Subcutaneous adipose tissue (tissue), 4 donors: ENCODE measurements around the gene MRPS15. TPM values are rescaled to one million over a fixed set of nuclear protein-coding genes. Genes with fewer than 3 reads are reported as not detected.

Source experiments
- total RNA-seq, 4 donors: library from RNA; depleted of rRNA; stranded (reverse); fragments of >200 nt; gene quantifications; one replicate each; pipeline ENCODE4 v1.1.0, GENCODE V29; 2016
- TF ChIP-seq, protein P1 (sequence below): fragments of 450-650 bp; IDR thresholded peaks from one replicate; pipeline ENCODE4 v1.5.1; 2016; ENCODE audit warnings: low read depth, mild to moderate bottlenecking, control low read depth, antibody characterized with exemption, moderate library complexity

Gene MRPS15
- total RNA-seq, 4 donors from 2014 or later, result 64.1 to 91.0 (median 85.1) TPM

DNA sequence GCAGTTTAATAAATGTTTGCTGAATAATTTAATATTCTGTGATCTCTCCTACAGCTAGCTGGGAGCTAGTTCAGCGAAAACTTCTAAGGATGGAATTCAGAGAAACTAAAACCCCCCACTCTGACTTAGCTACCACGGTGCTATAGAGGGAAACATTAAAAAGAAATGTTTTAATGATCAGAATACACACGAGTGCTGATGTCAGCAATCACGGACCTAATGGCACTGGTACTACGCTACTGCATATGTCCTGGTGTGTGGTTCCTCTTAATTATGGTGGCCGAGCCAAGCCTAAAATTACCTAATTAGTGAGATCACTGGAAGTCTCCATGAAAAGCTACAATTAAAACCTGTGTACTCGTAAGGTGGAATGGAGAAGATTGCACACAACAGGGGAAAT is 42.5 kb downstream of the MRPS15 start:
- TF ChIP-seq, protein P1, sequence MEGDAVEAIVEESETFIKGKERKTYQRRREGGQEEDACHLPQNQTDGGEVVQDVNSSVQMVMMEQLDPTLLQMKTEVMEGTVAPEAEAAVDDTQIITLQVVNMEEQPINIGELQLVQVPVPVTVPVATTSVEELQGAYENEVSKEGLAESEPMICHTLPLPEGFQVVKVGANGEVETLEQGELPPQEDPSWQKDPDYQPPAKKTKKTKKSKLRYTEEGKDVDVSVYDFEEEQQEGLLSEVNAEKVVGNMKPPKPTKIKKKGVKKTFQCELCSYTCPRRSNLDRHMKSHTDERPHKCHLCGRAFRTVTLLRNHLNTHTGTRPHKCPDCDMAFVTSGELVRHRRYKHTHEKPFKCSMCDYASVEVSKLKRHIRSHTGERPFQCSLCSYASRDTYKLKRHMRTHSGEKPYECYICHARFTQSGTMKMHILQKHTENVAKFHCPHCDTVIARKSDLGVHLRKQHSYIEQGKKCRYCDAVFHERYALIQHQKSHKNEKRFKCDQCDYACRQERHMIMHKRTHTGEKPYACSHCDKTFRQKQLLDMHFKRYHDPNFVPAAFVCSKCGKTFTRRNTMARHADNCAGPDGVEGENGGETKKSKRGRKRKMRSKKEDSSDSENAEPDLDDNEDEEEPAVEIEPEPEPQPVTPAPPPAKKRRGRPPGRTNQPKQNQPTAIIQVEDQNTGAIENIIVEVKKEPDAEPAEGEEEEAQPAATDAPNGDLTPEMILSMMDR, result no peak

- TF ChIP-seq, protein P1, result no peak
Observed at GRCh38 chr1:36420836-36421317, 43.3 kb downstream of the MRPS15 start.

GRCh38 chr1:36420409-36420808 is 43.8 kb downstream of the MRPS15 start:
- TF ChIP-seq, protein P1, result no peak

GRCh38 chr1:36419569-36419968 is 44.6 kb downstream of the MRPS15 start:
- TF ChIP-seq, protein P1, result no peak

DNA sequence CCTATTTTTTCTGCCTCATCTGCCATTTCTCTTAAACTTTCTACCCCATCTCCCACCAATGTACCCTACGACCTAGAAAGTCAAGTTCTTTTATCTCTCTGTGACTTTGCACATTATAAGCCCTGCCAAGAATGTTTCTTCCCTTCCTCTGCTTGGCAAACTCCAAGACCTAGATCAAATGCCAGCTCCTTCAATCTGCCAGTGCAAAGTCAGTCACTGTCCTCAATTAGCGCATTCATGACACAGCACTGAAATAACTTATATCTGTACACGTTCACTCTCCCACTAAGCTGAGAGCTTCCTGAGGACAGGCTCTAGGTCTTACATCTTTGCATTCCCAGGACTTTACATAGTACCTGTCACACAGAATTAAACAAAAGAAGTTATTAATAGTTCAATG is 45.0 kb downstream of the MRPS15 start:
- TF ChIP-seq, protein P1, result no peak

DNA sequence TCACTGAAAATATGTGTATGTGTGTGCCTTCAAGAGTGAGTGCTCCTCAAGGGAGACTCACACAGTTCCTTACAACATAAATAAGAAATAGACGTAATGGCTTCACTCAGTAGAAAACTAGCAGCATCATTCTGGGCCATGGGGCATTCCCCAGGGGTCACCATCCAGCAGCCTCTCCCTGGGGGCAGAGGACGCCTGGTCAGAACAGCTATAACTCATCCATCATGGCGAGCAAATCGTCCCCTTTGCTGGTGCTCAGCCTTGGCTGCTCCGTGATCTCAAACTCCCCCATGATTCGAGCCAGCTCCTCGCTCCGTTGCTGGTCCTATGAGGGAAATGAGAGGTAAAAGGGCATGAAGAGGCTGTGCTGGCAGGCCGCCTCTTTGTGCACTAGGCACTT is 46.3 kb downstream of the MRPS15 start:
- TF ChIP-seq, protein P1, result no peak

DNA sequence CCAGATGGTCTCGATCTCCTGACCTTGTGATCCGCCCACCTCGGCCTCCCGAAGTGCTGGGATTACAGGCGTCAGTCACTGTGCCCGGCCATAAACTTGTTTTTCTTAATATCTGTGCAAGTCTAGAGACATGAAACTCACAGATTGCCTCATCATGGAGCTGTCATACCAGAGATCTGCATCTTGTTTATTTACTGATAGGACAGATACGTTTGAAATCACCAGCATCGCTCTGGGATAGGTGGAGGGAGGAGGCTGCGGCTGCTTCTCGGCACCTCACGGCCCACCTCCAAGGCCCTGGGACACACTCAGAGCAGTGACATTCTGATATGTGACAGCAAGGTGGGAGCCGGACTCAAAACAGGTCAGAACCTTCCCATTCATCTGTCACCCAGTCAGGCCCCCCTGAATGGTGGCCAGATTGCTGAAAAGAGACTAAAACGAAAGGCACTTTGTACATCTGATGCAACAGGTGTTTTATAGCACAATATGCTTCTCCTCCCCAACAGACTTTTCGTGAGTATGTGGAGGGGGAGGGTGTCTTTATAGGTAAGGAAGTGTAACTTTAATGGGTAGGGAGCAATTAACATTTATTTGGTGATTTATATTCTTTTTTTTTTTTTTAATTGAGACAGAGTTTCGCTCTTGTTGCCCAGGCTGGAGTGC is 48.4 kb downstream of the MRPS15 start:
- TF ChIP-seq, protein P1, result no peak
